Measurements from ENCODE around the gene SPSB3.

GRCh38 chr16:1816396-1817275 lies 34.3 kb upstream of the SPSB3 start:
- TF ChIP-seq, protein P1, sequence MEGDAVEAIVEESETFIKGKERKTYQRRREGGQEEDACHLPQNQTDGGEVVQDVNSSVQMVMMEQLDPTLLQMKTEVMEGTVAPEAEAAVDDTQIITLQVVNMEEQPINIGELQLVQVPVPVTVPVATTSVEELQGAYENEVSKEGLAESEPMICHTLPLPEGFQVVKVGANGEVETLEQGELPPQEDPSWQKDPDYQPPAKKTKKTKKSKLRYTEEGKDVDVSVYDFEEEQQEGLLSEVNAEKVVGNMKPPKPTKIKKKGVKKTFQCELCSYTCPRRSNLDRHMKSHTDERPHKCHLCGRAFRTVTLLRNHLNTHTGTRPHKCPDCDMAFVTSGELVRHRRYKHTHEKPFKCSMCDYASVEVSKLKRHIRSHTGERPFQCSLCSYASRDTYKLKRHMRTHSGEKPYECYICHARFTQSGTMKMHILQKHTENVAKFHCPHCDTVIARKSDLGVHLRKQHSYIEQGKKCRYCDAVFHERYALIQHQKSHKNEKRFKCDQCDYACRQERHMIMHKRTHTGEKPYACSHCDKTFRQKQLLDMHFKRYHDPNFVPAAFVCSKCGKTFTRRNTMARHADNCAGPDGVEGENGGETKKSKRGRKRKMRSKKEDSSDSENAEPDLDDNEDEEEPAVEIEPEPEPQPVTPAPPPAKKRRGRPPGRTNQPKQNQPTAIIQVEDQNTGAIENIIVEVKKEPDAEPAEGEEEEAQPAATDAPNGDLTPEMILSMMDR (IDR thresholded peaks at IDR 0.05; ENCODE audit: low read depth, low read length, missing input control): no peak
- TF ChIP-seq, protein P2, sequence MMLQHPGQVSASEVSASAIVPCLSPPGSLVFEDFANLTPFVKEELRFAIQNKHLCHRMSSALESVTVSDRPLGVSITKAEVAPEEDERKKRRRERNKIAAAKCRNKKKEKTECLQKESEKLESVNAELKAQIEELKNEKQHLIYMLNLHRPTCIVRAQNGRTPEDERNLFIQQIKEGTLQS (IDR thresholded peaks at IDR 0.05): no peak
- TF ChIP-seq JUND (IDR thresholded peaks at IDR 0.05): no peak

Data from liver (tissue), 3 donors.